ENCODE results near the gene PTPN3. TPM values are rescaled to one million over a fixed set of nuclear protein-coding genes. Genes with fewer than 3 reads are reported as not detected.

The PTPN3 gene
- total RNA-seq, 6 experiments from 2014 or later = not detected

DNA sequence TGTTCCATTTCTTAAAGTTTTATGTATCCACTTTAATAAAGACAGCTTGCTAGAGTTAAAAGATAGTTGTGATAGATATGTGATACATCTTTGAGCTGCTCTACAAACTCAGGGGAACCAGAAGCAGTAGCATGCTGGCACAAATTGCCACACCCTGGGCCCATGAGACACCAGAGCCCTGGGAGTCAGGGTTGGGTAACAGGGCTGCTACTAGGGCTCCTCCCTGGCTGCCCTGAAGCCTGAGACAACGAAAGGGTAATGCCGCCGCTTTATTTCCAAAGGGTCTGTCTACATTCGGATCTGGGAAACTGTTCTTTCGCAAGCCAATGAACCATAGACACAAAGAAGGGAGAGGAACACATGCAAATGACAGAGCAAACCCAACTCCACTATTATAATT, 29.2 kb downstream of the PTPN3 start:
- H3K36me3 Mint-ChIP-seq (ENCODE audit: low read depth) = no peaks in the 10 kb centered on the region
- H3K4me3 Mint-ChIP-seq = no peak overlapping the region
- no peak for DNase-seq
- H3K4me1 Mint-ChIP-seq (ENCODE audit: low read depth) = no peaks in the 10 kb centered on the region
- no peak overlapping the region for H3K27ac Mint-ChIP-seq
- H3K9me3 Mint-ChIP-seq = no peaks in the 10 kb centered on the region
- H3K27me3 Mint-ChIP-seq (ENCODE audit: insufficient read depth) = peaks cover 18% of the 10 kb centered on the region
- TF ChIP-seq, protein P1, sequence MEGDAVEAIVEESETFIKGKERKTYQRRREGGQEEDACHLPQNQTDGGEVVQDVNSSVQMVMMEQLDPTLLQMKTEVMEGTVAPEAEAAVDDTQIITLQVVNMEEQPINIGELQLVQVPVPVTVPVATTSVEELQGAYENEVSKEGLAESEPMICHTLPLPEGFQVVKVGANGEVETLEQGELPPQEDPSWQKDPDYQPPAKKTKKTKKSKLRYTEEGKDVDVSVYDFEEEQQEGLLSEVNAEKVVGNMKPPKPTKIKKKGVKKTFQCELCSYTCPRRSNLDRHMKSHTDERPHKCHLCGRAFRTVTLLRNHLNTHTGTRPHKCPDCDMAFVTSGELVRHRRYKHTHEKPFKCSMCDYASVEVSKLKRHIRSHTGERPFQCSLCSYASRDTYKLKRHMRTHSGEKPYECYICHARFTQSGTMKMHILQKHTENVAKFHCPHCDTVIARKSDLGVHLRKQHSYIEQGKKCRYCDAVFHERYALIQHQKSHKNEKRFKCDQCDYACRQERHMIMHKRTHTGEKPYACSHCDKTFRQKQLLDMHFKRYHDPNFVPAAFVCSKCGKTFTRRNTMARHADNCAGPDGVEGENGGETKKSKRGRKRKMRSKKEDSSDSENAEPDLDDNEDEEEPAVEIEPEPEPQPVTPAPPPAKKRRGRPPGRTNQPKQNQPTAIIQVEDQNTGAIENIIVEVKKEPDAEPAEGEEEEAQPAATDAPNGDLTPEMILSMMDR (IDR thresholded peaks at IDR 0.05) = no peak

DNA sequence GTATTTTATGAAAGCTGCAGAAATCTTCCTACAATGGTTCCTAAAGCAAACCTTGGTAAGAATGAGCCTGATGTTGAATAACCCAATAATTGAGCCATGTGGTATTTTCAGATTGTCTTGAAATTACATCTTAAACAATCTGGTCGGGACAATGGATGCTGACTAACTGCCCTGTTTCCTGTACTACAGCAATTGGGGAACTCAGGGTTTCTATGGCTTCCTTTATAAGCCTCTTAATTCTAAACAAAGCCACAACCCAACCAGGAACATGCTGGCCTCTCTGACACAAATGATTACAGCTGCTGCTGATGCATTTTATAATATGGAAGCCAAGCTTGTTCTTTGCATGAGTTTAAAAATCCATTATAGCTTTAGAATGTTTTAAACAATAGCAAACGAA, 30.2 kb downstream of the PTPN3 start:
- no peak for DNase-seq
- H3K4me3 Mint-ChIP-seq = no peak overlapping the region
- TF ChIP-seq, protein P1 (IDR thresholded peaks at IDR 0.05) = no peak
- H3K36me3 Mint-ChIP-seq (ENCODE audit: low read depth) = no peaks in the 10 kb centered on the region
- H3K27me3 Mint-ChIP-seq (ENCODE audit: insufficient read depth) = peaks cover 13% of the 10 kb centered on the region
- H3K4me1 Mint-ChIP-seq (ENCODE audit: low read depth) = no peaks in the 10 kb centered on the region
- no peak overlapping the region for H3K27ac Mint-ChIP-seq
- H3K9me3 Mint-ChIP-seq = no peaks in the 10 kb centered on the region

DNA sequence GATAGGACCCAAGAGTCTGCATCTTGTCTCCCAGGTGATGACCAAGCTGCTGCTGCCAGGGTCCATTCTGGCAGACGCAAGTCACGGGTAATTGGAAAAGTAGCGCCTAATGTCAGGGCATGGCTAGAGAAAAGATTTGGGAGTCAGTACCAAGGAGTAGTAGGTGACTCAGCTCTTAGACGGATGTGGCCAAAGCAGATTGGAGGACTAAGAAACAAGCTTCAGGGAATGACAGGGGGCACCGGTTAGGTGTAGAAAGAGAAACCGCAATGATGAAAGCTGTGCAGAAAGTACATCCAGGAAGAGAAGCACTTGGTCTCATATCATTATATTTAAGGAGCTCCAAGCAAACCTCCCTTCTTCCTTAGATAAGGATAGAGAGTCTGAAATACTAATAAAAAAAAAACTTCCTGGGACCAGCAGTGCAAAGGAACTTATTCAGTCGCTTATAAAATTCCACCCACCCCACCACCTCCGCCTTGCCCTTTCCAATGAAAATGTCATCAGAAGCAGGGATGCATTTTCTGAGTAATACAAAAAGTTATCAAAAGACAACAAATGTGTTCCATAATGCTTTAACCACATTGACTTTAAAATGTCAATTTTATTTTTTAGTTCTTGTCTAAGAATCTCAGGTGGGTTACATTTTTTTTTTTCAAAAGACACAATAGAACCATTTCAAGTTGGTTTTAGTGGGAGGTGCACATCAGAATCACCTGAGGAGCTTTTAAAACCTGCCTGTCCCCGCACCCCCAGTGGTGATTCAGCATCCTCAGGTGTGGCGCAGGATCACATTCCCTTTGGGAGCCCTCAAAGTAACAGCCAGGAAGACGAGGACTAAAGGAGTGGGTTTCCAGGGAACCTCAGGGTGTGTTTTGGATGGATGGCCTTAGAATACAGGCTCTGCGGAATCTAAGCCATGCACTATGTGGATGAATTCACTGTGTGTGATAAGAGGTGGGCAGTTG, 31.2 kb downstream of the PTPN3 start:
- H3K9me3 Mint-ChIP-seq = no peaks in the 10 kb centered on the region
- no peaks in the 10 kb centered on the region for H3K4me1 Mint-ChIP-seq (ENCODE audit: low read depth)
- no peak for DNase-seq
- TF ChIP-seq, protein P1 (IDR thresholded peaks at IDR 0.05) = no peak
- H3K4me3 Mint-ChIP-seq = no peak overlapping the region
- H3K27ac Mint-ChIP-seq = no peak overlapping the region
- H3K36me3 Mint-ChIP-seq (ENCODE audit: low read depth) = no peaks in the 10 kb centered on the region
- peaks cover 21% of the 10 kb centered on the region for H3K27me3 Mint-ChIP-seq (ENCODE audit: insufficient read depth)

DNA sequence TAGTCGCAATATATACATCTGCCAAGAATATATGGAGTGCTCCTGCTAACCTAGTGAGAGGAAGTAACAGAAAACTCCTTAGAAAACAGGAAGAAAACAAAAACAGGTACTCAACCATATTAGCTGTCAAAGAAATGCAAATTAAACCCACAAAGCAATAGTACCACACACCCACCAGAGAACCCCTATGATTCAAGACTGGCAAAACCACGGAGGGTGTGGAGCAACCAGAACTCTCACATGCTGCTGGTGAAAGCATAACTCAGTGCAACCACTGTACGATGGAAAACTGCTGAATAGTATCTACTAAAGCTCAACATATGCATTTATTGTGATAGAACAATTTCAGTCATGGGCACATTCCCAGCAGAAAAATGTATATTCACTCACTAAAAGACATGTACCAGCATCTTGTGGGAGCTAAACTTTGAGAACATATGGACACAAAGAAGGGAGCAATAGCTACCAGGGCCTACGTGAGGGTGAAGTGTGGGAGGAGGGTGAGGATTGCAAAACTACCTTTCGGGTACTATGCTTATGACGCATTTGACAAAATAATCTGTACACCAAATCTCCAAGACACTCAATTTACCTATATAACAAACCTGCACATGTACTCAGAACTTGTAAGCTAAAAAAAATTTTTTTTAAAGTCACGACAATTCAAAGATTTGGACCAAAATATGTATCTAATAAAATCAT, 34.0 kb downstream of the PTPN3 start:
- Mint-ChIP-seq H3K4me1 (ENCODE audit: low read depth) (no peaks in the 10 kb centered on the region), H3K36me3 (ENCODE audit: low read depth) (no peaks in the 10 kb centered on the region), H3K4me3 (no peak overlapping the region), H3K9me3 (no peaks in the 10 kb centered on the region), H3K27me3 (ENCODE audit: insufficient read depth) (peaks cover 26% of the 10 kb centered on the region), H3K27ac (no peak overlapping the region)
- TF ChIP-seq, protein P1 (IDR thresholded peaks at IDR 0.05) = no peak
- DNase-seq = no peak

DNA sequence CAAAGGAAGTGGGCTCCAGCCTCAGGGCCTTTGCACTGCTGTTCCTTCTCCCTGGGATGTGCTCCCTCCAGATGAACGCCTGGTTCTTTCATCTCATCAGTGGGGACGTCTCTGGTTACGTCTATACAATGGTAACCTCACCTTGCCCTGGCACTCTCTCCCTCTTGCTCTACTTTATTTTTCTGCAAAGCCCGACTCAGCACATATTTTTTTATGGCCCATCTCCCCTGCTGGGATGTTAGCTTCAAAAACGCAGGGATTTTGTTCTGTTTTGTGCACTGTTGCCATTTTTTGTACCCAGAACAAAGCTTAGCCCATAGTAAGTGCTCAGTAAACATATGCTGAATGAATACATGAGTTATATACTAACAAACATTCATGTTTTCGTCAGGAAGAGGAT, 37.5 kb downstream of the PTPN3 start:
- TF ChIP-seq, protein P1 (IDR thresholded peaks at IDR 0.05) = no peak
- no peak overlapping the region for H3K4me3 Mint-ChIP-seq
- peaks cover 29% of the 10 kb centered on the region for H3K27me3 Mint-ChIP-seq (ENCODE audit: insufficient read depth)
- no peaks in the 10 kb centered on the region for H3K36me3 Mint-ChIP-seq (ENCODE audit: low read depth)
- H3K27ac Mint-ChIP-seq = no peak overlapping the region
- no peaks in the 10 kb centered on the region for H3K9me3 Mint-ChIP-seq
- H3K4me1 Mint-ChIP-seq (ENCODE audit: low read depth) = no peaks in the 10 kb centered on the region
- DNase-seq = no peak
